Neural cell (in vitro differentiated cells): ENCODE results near the gene GGT1. TPM values are rescaled to one million over a fixed set of nuclear protein-coding genes. Genes with fewer than 3 reads are reported as not detected.

Experiments
- H2AFZ ChIP-seq: fragments of 200-600, 300-800 bp; sonication (generic), shearing (Covaris generic); 2 replicates; pipeline ENCODE4 v1.6.0; 2014; ENCODE audit warnings: low read depth, mild to moderate bottlenecking, antibody characterized with exemption, low read length, moderate library complexity
- H3F3A ChIP-seq: fragments of 200-600 bp; shearing (Covaris generic); 2 replicates; pipeline ENCODE4 v1.6.1; 2016; ENCODE audit warnings: mild to moderate bottlenecking, moderate library complexity, mixed read lengths, antibody characterized with exemption, low read length; ENCODE audit not compliant: insufficient read depth, poor library complexity, severe bottlenecking
- H3K27ac ChIP-seq: fragments of 200-600, 300-800 bp; sonication (generic), shearing (Covaris generic); 2 replicates; pipeline ENCODE4 v1.5.1; 2014; ENCODE audit warnings: mild to moderate bottlenecking, low read length, moderate library complexity
- H3K27me3 ChIP-seq: fragments of 300-800, 200-600 bp; sonication (generic), shearing (Covaris generic); 2 replicates; pipeline ENCODE4 v1.6.0; 2014; ENCODE audit warnings: mild to moderate bottlenecking, low read depth, low read length, moderate library complexity; ENCODE audit not compliant: insufficient read depth
- H3K36me3 ChIP-seq: fragments of 300-800, 200-600 bp; sonication (generic), shearing (Covaris generic); 2 replicates; pipeline ENCODE4 v1.5.1; 2014; ENCODE audit warnings: mild to moderate bottlenecking, antibody characterized with exemption, low read length, moderate library complexity; ENCODE audit not compliant: insufficient read depth
- H3K4me2 ChIP-seq: fragments of 300-800, 200-600 bp; sonication (generic), shearing (Covaris generic); 2 replicates; pipeline ENCODE4 v1.6.0; 2014; ENCODE audit warnings: mild to moderate bottlenecking, low read length
- H3K4me3 ChIP-seq: fragments of 300-800, 200-600 bp; sonication (generic), shearing (Covaris generic); 2 replicates; pipeline ENCODE4 v1.5.1; 2014; ENCODE audit warnings: mild to moderate bottlenecking, low read length, moderate library complexity
- H3K79me2 ChIP-seq: fragments of 200-600 bp; shearing (Covaris generic); replicated peaks from 2 replicates; pipeline ENCODE4 v1.6.0; 2014; ENCODE audit warnings: mild to moderate bottlenecking, low read length, moderate library complexity; ENCODE audit not compliant: insufficient read depth
- H3K9ac ChIP-seq: fragments of 300-800, 200-600 bp; sonication (generic), shearing (Covaris generic); 2 replicates; pipeline ENCODE4 v1.6.1; 2016; ENCODE audit warnings: mild to moderate bottlenecking, low read length, mixed read lengths
- H3K9me2 ChIP-seq: fragments of 200-600 bp; shearing (Covaris generic); 2 replicates; pipeline ENCODE4 v1.6.1; 2016; ENCODE audit warnings: mild to moderate bottlenecking, low read length, mixed read lengths; ENCODE audit not compliant: insufficient read depth
- H3K9me3 ChIP-seq: fragments of 200-600, 300-800 bp; sonication (generic), shearing (Covaris generic); 2 replicates; pipeline ENCODE4 v1.6.1; 2016; ENCODE audit warnings: mild to moderate bottlenecking, mixed run types, low read length, moderate library complexity, mixed read lengths
- H4K20me1 ChIP-seq: fragments of 200-600 bp; shearing (Covaris generic); 2 replicates; pipeline ENCODE4 v1.6.1; 2016; ENCODE audit warnings: mild to moderate bottlenecking, mixed run types; ENCODE audit not compliant: insufficient read depth
- CTCF ChIP-seq: fragments of 450-650 bp; IDR thresholded peaks from 2 replicates; pipeline ENCODE4 v1.5.1; 2014; ENCODE audit warnings: antibody characterized with exemption, mild to moderate bottlenecking, moderate library complexity; ENCODE audit not compliant: poor library complexity, severe bottlenecking
- EP300 ChIP-seq: fragments of 450-650 bp; conservative IDR thresholded peaks from 2 replicates; pipeline ENCODE4 v1.6.1; 2014; ENCODE audit warnings: antibody characterized with exemption, mild to moderate bottlenecking, moderate library complexity; ENCODE audit not compliant: poor library complexity, severe bottlenecking
- EZH2 ChIP-seq: fragments of 200-600, 300-800 bp; shearing (Covaris generic), sonication (generic); IDR thresholded peaks from 2 replicates; pipeline ENCODE4 v1.6.1; 2014; ENCODE audit warnings: antibody characterized with exemption, low read length, borderline replicate concordance, mild to moderate bottlenecking; ENCODE audit not compliant: insufficient read depth, poor library complexity, severe bottlenecking
- MXI1 ChIP-seq: fragments of 450-650 bp; conservative IDR thresholded peaks from 2 replicates; pipeline ENCODE4 v1.6.1; 2014; ENCODE audit warnings: antibody characterized with exemption, mild to moderate bottlenecking; ENCODE audit not compliant: poor library complexity, severe bottlenecking
- POLR2AphosphoS5 ChIP-seq: IDR thresholded peaks from 2 replicates; pipeline ENCODE4 v1.6.1; 2012
- RAD21 ChIP-seq: fragments of 450-650 bp; conservative IDR thresholded peaks from 2 replicates; pipeline ENCODE4 v1.6.1; 2014; ENCODE audit warnings: antibody characterized with exemption, mild to moderate bottlenecking, moderate library complexity
- REST ChIP-seq: IDR thresholded peaks from 2 replicates; pipeline ENCODE4 v1.6.1; 2012; ENCODE audit warnings: borderline replicate concordance
- SMC3 ChIP-seq: fragments of 450-650 bp; conservative IDR thresholded peaks from 2 replicates; pipeline ENCODE4 v1.6.1; 2014; ENCODE audit warnings: antibody characterized with exemption, mild to moderate bottlenecking, moderate library complexity; ENCODE audit not compliant: poor library complexity
- TAF1 ChIP-seq: IDR thresholded peaks from 2 replicates; pipeline ENCODE4 v1.6.1; 2012; ENCODE audit warnings: low read depth
- polyA plus RNA-seq: library from polyadenylated mRNA; depleted of rRNA; stranded (reverse); fragments of >200 nt; gene quantifications from 2 replicates; pipeline ENCODE4 v1.2.3, GENCODE V29; 2014

GGT1 gene
- polyA plus RNA-seq, 1 donor from 2014 or later: 6.4 TPM

- Histone ChIP-seq H3K9ac (no peak overlapping the region), H3K27ac (no peak overlapping the region), H3K4me3 (no peak overlapping the region), H3K9me2 (no peaks in the 10 kb centered on the region), H3K4me2 (no peak overlapping the region), H3K79me2 (no peaks in the 10 kb centered on the region), H3F3A (no peaks in the 10 kb centered on the region), H4K20me1 (no peaks in the 10 kb centered on the region), H3K27me3 (no peaks in the 10 kb centered on the region), H3K36me3 (no peaks in the 10 kb centered on the region), H2AFZ (no peak overlapping the region), H3K9me3 (no peaks in the 10 kb centered on the region)
- TF ChIP-seq MXI1 (no peak), CTCF (no peak), POLR2AphosphoS5 (no peak), REST (no peak), EP300 (no peak), SMC3 (no peak), EZH2 (no peak)
Measured at GRCh38 chr22:24576778-24577177, 26.2 kb upstream of the GGT1 start.

- H3K27me3 ChIP-seq: no peaks in the 10 kb centered on the region
- no peaks in the 10 kb centered on the region for H3F3A ChIP-seq
- no peak overlapping the region for H3K4me3 ChIP-seq
- no peaks in the 10 kb centered on the region for H3K9me3 ChIP-seq
- no peak for TF ChIP-seq MXI1
- no peak for TF ChIP-seq SMC3
- TF ChIP-seq EZH2: no peak
- TF ChIP-seq CTCF: no peak
- TF ChIP-seq REST: no peak
- TF ChIP-seq RAD21: no peak
- no peak for TF ChIP-seq POLR2AphosphoS5
- TF ChIP-seq TAF1: no peak
- no peak for TF ChIP-seq EP300
- no peaks in the 10 kb centered on the region for H3K36me3 ChIP-seq
- H4K20me1 ChIP-seq: no peaks in the 10 kb centered on the region
- H3K79me2 ChIP-seq: no peaks in the 10 kb centered on the region
- H3K27ac ChIP-seq: no peak overlapping the region
- no peak overlapping the region for H2AFZ ChIP-seq
- H3K4me2 ChIP-seq: no peak overlapping the region
- no peak overlapping the region for H3K9ac ChIP-seq
- H3K9me2 ChIP-seq: no peaks in the 10 kb centered on the region
Measured at GRCh38 chr22:24578355-24579257, 24.4 kb upstream of the GGT1 start.
